GM19023 (cell line): ENCODE data around the gene PPIL1.

Experiments used
- ATAC-seq: cut with Tn5 transposase; IDR thresholded peaks from one replicate; pipeline ENCODE4 v1.9.1; 2021; ENCODE audit warnings: mild to moderate bottlenecking, moderate library complexity; ENCODE audit not compliant: unreplicated experiment

PPIL1 gene

DNA sequence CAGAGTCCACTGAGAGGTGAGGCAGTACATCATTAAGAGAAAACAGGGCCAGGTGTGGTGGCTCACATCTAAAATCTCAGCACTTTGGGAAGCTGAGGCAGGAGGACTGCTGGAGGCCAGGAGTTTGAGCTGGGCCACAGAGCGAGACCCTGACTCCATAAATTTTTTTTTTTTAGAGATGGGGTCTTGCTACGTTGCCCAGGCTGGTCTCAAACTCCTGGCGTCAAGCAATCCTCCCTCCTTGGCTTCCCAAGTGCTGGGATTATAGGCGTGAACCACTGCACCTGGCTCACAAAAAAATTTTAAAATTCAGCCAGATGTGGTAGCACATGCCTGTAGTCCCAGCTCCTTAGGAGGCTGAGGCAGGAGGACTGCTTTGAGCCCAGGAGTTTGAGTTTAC, 17.3 kb downstream of the PPIL1 start:
- ATAC-seq, result no peak

DNA sequence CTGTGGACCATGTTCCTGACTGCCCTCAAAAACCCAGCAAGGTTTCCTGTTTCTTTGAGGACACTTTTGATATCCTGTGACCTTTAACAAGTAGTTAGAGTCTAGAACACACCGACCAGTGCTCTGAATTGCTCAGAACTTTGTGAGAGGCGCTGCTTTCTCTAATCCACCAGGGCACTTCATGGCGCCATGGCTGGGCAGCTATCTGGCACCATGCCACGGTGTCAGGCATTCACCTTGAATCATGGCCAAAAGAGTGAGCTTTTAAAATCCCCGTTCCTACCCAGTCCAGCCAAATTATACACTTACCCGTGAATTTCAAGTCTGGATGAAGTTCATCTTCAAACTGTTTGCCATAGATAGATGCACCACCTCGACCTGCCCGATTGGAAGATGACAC, 18.3 kb downstream of the PPIL1 start:
- no peak for ATAC-seq

DNA sequence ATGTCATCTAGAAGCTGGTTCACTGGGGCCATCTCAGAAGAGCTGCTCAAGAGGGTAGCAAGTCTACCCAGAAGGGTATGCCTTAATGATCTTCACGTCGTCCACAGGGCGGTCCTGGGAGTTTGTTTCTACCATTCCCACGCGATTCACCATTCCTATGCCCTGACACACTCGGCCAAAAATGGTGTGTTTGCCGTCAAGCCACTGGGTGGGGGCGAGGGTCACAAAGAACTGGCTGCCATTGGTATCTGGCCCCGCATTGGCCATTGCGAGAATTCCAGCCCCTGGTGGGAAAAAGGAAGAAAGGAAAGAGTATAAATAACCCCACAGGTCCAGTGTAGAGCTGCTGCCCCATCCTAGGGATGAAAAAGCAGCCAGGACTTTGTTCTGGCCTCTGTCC, 18.9 kb downstream of the PPIL1 start:
- no peak for ATAC-seq

DNA sequence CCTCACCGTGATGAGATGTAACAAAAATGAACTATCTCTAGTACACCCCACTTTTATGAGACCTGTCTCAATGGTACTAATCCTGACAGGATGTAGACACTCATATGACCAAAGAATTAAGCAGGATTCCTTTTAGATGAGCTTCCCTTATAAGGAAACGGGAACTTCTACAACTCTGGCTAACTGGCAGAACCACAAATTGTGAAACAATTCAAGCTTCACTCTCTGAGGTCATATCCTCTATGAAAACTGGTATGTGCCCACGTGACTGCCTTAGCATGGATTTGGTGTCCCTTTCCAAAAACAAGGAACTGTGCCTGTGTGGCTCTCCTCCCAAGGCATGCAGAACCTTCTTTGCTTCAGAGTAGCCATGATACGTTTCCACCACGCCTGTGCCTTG, 21.3 kb downstream of the PPIL1 start:
- no peak for ATAC-seq

DNA sequence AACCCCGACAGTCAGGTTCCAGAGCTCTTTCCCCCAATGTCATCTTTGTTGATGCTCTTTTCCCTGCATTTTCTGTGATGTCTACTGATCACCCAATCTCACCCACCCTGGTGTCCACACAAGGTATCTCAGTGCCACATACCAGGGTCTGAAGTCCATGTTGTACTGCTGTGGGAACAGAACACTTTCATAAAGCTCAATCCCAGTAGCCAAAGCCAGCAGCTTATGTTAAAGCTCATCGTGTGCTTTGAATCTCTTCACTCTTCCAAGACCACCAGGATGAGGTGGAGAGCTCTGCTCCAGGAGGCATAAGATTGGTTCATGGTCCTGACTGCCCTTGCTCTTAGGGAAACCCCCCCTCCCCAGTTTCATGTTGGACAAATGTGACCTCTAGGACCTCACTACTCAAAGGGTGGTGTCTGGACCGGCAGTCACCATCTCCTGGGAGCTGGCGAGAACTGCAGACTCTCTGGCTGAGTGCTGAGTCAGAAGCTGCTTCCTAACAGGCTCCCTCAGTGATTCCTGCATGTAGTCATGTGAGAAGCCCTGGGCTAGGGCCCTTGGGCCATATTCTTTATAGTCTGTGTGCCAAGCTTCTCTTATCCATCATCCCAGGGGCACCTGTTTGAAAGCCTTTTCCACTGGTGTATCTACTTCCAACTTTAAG, 22.0 kb downstream of the PPIL1 start:
- ATAC-seq, result no peak

DNA sequence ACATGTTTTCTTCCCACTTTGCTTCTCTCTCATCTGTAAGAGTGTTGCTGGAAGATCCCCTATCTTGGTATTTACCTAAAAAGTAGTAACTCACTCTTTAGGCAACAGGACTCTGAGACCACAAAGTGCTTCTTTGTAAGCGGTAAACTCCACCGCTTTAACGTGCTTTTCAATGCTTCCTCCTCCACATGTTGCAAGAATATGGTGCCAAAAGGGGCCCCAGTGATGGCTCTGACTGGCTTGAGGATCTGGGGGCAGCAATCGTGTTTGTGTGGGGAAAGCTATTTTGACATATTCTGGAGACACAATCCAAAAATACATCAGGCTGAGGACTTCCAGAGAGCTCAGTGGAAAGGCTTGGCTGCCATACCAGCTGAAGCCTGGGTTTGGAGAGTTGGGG, 23.0 kb downstream of the PPIL1 start:
- no peak for ATAC-seq

DNA sequence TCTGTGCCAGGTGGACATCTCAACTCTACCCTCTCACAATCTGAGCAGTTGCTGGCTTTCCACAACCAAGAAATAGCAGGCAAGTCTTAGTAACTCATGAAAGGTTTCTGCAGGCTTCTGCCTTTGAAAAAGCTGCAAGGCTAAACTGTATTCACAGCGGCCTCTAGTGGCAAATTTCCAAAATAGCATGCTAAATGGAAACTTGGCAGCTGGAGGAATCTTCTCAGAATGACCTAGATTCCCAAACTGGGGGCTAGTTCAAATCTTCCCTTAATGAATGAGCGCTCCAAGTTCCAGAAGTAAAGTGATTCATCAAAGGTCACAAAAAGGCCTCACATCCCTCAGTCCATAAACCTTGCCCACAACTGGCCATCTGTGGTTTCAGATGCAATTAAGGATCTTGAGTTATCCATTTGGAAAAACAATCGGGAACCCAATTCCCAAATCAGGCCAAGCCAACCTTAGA, 23.4 kb downstream of the PPIL1 start:
- no peak for ATAC-seq

DNA sequence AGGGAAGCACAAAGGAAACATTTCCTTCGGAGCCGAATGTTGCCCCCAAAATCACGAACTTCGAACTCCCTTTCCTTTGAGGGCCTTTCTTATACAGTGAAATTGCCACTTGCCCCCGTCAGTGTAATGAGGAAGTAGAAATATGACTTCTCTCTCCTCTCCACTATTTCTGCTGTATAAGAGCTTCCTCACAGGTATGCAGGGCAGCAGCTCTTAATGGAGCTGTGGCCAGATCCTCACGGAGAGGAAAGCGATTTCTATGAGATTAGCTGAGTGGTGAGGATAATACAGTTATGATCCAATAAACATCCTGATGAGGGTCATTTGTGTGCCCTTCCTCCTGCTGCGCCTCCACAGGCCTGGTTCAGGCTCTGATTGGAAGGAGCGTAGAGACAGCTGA, 24.6 kb downstream of the PPIL1 start:
- ATAC-seq, result no peak

DNA sequence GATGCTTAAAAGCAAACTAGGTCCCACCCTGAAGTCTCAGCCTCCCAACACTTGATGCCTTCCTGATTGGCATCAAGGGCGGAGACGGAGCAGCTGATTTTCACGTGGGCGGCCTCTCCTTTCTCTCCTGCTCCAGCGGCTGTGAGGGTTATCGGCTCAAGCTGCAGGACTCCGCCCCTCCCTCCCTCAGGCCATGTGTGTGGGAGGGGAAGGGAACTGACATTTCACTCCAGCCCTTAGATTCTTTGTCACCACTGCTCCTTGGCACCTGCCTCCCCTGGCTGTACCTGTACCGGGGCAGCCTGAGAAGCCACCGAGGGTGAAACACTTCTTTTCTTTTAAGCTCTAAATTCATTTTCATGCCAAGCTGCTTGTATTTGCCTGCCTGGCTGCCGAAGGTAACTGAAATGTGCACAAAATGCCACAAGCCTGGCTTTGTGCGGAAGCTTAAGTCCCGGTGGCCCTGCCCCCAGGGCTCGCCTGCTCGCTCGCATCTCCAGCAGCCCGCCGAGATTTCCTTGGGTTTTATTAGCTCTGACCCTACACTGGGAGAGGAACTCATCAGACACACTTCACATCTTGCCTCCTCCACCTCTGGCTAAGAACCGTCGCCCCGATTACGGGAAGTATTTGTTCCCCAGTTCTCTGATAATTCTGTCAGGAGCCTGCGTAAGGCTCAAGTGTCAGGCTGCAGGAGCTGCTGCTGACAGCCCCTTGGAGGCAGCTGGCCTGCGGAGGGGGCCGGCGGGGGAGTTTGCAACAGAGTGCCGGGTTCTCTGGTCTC, 25.8 kb downstream of the PPIL1 start:
- no peak for ATAC-seq

DNA sequence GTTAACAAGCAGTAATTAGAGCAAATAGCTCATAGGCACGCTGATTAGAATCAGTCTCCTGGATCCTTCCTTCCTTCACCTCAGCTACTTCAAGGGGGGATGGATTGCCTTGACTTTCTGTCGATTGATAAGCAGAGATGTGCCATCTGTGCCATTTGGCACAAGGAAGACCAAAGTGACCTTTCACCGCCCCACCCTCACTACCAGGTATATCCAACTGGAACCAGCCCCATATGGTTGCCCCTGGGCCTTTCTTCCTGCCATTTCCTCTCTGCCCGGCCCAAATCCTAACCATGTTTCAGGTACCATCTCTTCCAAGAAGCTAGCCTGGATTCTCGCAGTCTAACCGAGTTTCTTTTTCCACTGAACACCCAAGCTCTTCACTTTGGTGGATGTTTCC, 26.6 kb downstream of the PPIL1 start:
- ATAC-seq, result no peak

DNA sequence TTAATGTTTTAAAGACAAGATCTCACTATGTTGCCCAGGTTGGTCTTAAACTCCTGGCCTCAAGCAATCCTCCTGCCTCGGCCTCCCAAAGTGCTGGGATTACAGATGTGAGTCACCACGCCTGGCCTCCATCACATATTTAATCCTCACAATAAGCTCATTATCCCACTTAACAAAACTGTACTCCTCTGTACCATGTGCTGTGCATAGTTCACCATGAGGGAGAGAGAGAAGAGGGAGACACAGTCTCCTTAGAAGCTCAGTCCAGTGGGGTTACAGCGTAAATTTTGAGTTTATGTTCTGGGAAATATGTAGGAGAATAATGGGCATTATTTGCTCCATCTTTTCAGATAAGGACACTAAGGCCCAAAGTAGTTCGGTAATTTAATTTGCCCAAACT, 27.5 kb downstream of the PPIL1 start:
- ATAC-seq, result no peak

DNA sequence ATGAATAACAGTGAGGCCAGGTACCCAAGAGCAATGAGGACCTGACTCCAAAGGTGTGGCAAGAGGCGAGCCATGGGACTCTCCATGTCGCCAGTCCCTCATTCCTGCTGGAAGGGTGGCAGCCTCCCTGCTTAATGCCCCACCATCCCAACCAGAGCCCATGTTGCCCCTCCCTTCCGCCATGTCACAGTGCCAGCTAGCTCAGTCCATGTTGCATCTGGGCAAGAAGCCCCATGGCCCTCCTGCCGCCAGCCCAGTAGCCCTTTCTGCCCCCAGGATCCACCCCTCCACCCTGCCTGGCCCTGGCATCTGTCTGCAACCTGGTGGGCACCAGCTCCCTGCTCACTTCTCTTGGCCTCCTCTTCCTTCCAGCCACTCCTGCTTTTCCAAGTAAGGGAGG, 29.4 kb downstream of the PPIL1 start:
- no peak for ATAC-seq

DNA sequence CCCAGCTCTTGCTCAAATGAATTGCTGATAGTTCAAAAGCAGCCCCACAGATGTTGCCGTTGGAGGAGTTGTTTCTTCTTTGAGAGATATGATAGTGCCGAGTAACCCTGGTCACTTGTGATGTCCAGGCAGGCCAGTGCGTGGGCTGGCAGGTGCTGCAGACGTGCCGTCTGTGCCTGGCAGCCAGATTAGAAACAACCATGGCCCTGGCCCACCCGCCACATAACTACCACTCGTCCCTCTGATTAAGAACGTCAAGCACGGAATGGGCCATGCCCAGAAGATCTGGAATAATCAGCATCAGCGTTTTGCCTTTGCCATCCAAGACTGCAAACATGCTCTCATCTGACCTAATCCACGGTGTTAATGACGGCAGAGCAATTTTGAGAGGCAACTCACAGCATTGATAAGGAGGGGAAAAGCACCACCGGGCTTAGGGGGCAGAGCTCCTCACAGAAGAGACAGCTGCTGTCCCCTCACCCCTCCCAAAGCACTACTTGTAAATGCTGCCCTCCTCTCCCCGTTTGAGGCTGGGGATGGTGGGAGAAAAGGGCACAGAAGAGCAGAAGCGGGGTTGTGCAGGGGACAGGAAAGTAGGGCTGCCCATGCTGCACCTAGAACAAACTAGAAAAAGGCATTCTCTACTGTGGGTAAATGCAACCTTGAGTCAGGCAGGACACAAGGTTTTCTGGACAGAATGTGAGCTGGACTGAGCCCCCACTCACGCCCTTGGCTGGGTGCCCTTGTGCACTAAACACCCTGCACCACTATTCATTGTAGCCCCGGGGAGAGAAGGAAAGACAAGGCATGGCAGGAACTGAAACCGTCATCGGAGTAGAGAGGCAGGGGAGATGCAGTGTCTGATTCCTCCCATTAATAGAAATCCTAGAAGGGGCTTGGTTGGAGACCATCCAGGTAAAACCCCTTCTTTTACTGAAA, 30.1 kb downstream of the PPIL1 start:
- no peak for ATAC-seq

DNA sequence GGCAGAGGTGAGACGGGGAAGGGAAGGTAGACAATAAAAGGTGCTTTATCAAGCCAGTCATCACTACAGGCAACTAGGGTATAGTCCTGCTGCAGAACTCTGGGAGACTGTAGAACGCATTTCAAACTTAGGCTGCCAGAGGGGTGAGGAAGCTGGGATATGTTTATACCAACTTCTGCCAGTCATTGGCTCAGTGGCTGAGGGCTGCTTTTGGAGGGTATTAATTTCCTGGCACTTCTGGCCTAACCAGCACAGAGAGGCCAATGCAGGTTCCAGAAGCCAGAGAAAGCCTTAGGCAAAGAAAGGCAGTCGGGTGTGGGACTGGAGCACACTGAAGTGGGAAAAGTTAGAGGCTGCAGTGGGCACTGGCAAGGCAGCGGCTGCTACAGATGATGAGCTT, 31.4 kb downstream of the PPIL1 start:
- no peak for ATAC-seq

DNA sequence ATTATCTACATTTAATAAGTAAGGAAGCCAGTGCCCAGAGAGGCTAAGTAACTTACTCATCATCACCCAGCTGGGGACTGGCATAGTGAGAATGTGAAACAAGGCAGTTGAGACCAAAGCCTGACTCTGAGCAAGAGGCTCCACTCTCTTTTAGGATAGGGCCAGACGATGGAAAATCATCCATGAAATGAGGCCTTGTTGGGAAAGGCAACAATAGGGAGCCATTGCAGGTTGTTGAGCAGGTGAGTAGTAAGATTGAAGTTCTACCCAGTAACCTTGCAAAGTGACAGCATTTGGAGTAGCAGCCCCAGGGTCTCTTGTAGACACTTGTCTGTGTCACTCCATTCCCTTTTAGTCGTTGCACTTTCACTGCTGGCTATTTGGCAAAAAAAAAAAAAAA, 32.8 kb downstream of the PPIL1 start:
- ATAC-seq, result no peak

DNA sequence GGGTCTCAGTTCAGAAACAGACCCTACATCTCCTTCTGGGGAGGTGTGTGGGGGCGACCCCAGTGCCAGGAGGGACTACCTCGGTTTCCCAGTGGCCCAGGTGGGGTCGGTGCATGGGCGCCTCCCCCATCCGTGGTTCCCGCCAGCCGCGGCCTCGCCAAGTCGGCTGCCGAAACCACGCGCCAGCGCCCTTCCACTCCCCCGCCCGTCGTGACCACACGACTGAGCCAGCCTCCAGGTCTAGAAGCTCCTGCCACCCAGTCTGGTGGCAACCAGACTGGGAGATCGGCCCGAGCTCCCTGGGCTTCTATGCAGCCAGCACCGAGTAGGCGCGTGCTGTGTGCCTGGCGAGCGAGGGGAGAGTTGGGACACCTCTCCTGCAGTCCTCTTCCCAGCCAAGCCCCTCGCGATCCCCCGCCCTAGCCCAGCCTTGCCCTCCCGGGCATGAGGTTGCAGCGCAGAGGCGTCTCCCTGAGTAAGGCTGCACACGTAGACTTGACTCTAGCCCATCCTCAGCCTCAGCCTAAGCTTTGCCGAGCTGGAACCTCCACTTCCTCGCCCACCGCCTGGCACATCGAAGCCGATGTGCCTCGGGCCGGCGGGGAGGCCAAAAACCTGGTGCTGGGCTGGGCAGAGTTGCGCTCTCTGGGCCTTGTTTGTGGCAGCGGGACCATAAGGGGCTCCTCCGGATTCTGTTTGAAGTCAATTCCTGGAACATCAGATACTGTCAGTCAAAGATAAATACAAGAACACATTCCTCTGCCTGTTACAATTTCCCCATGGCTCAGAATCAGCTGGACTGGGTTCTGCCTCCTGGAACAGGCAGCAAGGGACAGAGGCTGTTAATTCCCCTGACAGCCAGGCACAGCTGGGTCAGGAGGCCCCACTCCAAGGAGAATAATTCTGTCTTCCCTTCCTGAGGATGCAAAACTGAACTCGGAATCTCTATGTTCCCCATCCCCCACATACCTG, 33.9 kb downstream of the PPIL1 start:
- no peak for ATAC-seq

DNA sequence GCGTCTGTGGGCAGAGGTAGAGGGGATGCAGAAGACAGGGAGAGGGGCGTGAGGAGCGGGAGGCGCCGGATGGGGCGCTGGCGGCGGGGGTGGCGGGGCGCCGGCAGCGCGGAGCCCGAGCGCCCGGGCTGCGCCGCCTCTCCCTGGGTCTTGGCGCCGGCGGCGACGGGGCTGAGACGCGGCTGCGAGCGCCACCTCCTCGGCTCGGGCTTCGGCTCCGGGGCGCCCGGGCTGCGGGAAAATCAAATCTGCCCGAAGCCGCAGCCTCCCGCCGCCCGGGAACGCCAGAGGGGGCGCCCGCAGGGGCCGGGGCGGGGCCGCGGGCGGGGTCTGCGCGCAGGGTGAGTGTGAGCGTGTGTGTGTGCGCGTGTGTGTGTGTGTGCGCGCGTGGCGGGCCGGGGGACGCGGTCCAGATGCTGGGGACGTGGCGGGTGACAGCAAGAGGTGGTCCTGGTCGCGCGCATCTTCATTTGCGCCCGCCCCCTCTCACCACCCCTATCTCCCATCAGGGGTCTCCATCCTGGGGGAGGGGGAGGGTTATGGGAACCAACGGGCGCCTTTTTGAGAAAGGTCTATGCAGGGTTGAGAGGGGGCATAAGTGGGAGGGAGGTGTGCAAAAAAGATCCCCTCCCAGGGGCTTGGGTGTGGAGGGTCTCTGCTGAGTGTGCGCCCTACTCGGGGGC, 34.7 kb downstream of the PPIL1 start:
- no peak for ATAC-seq

DNA sequence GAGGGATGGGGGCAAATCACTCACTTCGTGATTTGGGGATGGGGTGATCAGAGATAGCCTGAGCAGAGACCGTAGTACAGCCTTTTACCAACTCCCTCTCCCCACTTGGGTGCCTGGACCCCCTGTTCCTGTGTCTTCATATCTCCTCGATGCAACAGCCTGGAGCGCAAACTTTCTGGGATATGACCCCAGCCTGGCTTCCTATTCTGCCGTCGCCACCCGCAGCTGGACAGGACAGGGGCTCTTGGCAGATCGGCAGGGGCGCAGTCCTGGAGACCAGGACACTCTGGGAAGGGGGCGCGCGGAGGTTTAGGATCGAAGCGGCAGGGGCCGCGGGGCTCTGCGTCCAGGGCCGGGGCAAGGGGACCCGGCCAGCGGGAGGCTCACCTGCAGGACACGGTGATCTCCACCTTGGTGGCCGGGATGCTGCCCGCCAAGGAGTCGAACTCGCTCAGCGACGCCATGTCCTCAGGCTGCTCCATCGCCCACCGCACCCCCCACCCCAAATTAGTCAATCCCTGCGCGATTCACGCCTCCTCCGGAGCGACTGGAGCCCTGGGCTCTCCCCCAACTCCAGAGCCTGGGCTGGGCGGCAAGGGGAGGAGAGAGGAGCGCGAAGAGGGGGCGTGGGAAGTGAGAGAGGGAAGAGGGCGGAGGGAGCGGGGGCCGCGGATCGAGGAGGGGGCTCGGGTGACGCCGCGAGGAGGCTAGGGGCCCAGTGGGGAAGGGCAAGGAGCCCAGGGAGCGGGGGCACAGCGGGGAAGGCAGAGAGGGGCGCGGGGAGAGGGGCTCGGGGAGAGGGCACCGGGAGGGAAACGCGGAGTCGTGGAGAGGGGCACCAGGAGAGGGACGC, 35.5 kb downstream of the PPIL1 start, which contains the start of gene CPNE5:
Gene CPNE5 (minus strand): TSS at position 549 of the 853 bp plus-strand sequence. CDS start 67 bp downstream, at position 482.
- ATAC-seq, result no peak

DNA sequence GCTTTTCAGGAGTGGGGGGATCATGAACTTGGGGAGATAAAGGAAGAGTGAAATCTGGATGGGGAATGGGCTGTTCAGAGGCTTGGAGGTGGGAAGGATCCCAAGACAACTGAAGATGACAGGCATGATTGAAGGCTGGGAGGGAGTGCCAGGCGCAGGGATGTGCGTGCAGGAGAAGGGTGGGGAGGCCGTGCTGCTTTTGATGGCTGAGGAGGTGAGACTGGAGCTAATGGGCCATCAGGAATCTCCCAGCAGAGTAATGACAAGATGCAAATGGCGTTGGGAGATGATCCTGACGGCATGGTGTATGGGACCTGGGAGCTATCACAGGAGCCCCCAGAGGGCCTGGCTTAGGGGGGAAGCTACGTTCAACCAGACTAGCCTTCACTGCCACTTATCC, 36.9 kb downstream of the PPIL1 start:
- ATAC-seq, result no peak
